Measurements from ENCODE around the gene LAMP5. TPM values are rescaled to one million over a fixed set of nuclear protein-coding genes. Genes with fewer than 3 reads are reported as not detected.

Gene LAMP5
- total RNA-seq, 4 donors from 2014 or later, result 0.45 to 1.1 TPM; not detected in 2

GRCh38 chr20:9498322-9498721 is 16.1 kb upstream of the LAMP5 start:
- intact Hi-C loops (cut with DNase I), result no loop called here
- no peak overlapping the region for H3K27ac ChIP-seq
- DNase-seq, result no peak
- H3K9me3 ChIP-seq, result no peaks in the 10 kb centered on the region
- H3K36me3 ChIP-seq, result no peaks in the 10 kb centered on the region
- no peak for TF ChIP-seq CTCF (IDR thresholded peaks at IDR 0.05)
- TF ChIP-seq POLR2A (IDR thresholded peaks at IDR 0.05), result no peak
- H3K27me3 ChIP-seq, result no peaks in the 10 kb centered on the region
- H3K4me3 ChIP-seq (replicated peaks in 1 of 3), result no peak overlapping the region
- WGBS, 2 donors, result 88 to 89% methylated on average over 4 of the region's 4 CpGs
- no peaks in the 10 kb centered on the region for H3K4me1 ChIP-seq

- WGBS, 2 donors, result 92 to 95% methylated on average over 5 of the region's 5 CpGs
- no peaks in the 10 kb centered on the region for H3K36me3 ChIP-seq
Measured at GRCh38 chr20:9499126-9499899, 15.1 kb upstream of the LAMP5 start.

GRCh38 chr20:9500121-9500520 is 14.3 kb upstream of the LAMP5 start:
- no peak overlapping the region for H3K27ac ChIP-seq
- DNase-seq, result no peak
- intact Hi-C loops (cut with DNase I), result no loop called here
- H3K4me3 ChIP-seq (replicated peaks in 1 of 3), result no peak overlapping the region
- H3K9me3 ChIP-seq, result no peaks in the 10 kb centered on the region
- H3K27me3 ChIP-seq, result no peaks in the 10 kb centered on the region
- 29 to 39% methylated on average over 2 of the region's 2 CpGs for WGBS, 2 donors
- TF ChIP-seq CTCF (IDR thresholded peaks at IDR 0.05) (no peak), POLR2A (IDR thresholded peaks at IDR 0.05) (no peak)
- H3K4me1 ChIP-seq, result peaks cover 0 to 7% of the 10 kb centered on the region in 2 donors
- no peaks in the 10 kb centered on the region for H3K36me3 ChIP-seq

More at GRCh38 chr20:9499126-9499899, 15.1 kb upstream of the LAMP5 start:
- no peak for DNase-seq
- Histone ChIP-seq H3K4me1 (peaks cover 0 to 7% of the 10 kb centered on the region in 2 donors), H3K4me3 (replicated peaks in 1 of 3) (no peak overlapping the region), H3K27ac (no peak overlapping the region), H3K27me3 (no peaks in the 10 kb centered on the region), H3K9me3 (no peaks in the 10 kb centered on the region)
- TF ChIP-seq CTCF (IDR thresholded peaks at IDR 0.05) (no peak), POLR2A (IDR thresholded peaks at IDR 0.05) (no peak)
- intact Hi-C loops (cut with DNase I), result no loop called here

- DNase-seq, result no peak
- Histone ChIP-seq H3K9me3 (no peaks in the 10 kb centered on the region), H3K27me3 (no peaks in the 10 kb centered on the region), H3K4me1 (peaks cover 2 to 9% of the 10 kb centered on the region in 2 donors), H3K27ac (no peak overlapping the region), H3K36me3 (no peaks in the 10 kb centered on the region), H3K4me3 (replicated peaks in 1 of 3) (no peak overlapping the region)
- TF ChIP-seq POLR2A (IDR thresholded peaks at IDR 0.05), result no peak
- no peak for TF ChIP-seq CTCF (IDR thresholded peaks at IDR 0.05)
- WGBS, 2 donors, result 83 to 93% methylated on average over 2 of the region's 2 CpGs
- intact Hi-C loops (cut with DNase I), result no loop called here
Measured at GRCh38 chr20:9501473-9501872, 12.9 kb upstream of the LAMP5 start.

GRCh38 chr20:9503526-9504245 is 10.7 kb upstream of the LAMP5 start:
- H3K4me3 ChIP-seq (replicated peaks in 1 of 3), result no peak overlapping the region
- intact Hi-C loops (cut with DNase I), result no loop called here
- H3K27ac ChIP-seq, result no peak overlapping the region
- no peaks in the 10 kb centered on the region for H3K9me3 ChIP-seq
- H3K36me3 ChIP-seq, result no peaks in the 10 kb centered on the region
- no peak for TF ChIP-seq POLR2A (IDR thresholded peaks at IDR 0.05)
- peak in 1 of 6 experiments; percentile 25 for TF ChIP-seq CTCF (IDR thresholded peaks at IDR 0.05)
- 40 to 41% methylated on average over 9 of the region's 9 CpGs for WGBS, 2 donors
- DNase-seq, result peak; percentile 51 to 54
- peaks cover 9 to 26% of the 10 kb centered on the region in 2 donors for H3K4me1 ChIP-seq
- peaks cover 10% of the 10 kb centered on the region for H3K27me3 ChIP-seq

Measured in thyroid gland (tissue), 4 donors.